Measurements from ENCODE around the gene GJC1. TPM values are rescaled to one million over a fixed set of nuclear protein-coding genes. Genes with fewer than 3 reads are reported as not detected.

The GJC1 gene
- total and polyA plus RNA-seq, 11 donors: 14.2 to 60.8 (median 24.9) TPM

DNA sequence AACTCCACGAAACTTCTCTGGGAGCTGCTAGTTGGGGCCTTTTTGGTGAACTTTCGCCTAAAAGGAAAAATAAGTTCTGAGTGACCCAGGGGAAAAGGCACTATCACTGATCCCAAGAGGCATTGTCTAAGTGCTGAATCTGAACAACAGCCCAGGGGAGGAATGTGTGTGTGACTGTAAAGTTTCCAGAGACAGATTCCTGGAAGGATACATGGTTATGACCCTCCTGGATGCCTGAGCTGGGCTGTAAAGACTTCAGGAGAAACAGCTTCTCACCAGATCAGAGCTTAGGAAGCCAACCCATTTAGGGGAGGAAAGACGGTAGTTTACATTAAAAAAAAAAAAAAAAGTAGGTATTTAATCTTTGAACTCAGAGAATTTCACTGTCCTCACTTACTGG, 37.8 kb upstream of the GJC1 start:
- 52 to 67% (median 60%) methylated on average over 3 of the region's 3 CpGs for WGBS, 4 donors
- TF ChIP-seq POLR2A (IDR thresholded peaks at IDR 0.05): no peak
- TF ChIP-seq, protein P1, sequence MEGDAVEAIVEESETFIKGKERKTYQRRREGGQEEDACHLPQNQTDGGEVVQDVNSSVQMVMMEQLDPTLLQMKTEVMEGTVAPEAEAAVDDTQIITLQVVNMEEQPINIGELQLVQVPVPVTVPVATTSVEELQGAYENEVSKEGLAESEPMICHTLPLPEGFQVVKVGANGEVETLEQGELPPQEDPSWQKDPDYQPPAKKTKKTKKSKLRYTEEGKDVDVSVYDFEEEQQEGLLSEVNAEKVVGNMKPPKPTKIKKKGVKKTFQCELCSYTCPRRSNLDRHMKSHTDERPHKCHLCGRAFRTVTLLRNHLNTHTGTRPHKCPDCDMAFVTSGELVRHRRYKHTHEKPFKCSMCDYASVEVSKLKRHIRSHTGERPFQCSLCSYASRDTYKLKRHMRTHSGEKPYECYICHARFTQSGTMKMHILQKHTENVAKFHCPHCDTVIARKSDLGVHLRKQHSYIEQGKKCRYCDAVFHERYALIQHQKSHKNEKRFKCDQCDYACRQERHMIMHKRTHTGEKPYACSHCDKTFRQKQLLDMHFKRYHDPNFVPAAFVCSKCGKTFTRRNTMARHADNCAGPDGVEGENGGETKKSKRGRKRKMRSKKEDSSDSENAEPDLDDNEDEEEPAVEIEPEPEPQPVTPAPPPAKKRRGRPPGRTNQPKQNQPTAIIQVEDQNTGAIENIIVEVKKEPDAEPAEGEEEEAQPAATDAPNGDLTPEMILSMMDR (IDR thresholded peaks at IDR 0.05): no peak
- Histone ChIP-seq H3K36me3 (peaks cover 3 to 100% (median 94%) of the 10 kb centered on the region in 9 donors), H3K27ac (peak overlapping the region in 3 of 12 donors; percentile 6 to 78 (median 12)), H3K9me3 (no peaks in the 10 kb centered on the region), H3K4me3 (no peak overlapping the region), H3K27me3 (no peaks in the 10 kb centered on the region), H3K4me1 (peaks cover 0 to 28% (median 0%) of the 10 kb centered on the region in 12 donors)
- DNase-seq (no peak), ATAC-seq (no peak)
- intact Hi-C loops (cut with DNase I): loop anchor here in 2 of 10 donors (5.0 kb wide), 2 partner anchors 36 to 41 kb away; partner anchors contain the start of gene GJC1 (in 1 of the 2)

DNA sequence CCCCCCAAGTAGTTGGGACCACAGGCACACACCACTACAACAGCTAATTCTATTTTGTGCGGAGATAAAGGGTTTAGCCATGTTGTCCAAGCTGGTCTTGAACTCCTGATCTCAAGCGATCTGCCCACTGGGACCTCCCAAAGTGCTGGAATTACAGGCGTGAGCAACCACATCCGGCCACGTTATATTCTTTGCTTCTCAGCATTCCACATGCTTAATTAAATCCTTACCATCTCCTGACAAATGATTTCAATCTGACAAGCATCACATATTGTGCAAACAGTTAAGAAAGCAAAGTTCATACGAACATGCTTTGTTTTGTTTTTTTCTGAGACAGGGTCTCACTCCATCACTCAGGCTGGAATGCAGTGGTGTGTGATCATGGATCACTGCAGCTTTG, 35.8 kb upstream of the GJC1 start:
- Histone ChIP-seq H3K4me3 (no peak overlapping the region), H3K4me1 (peaks cover 0 to 15% (median 0%) of the 10 kb centered on the region in 12 donors), H3K9me3 (no peaks in the 10 kb centered on the region), H3K27me3 (no peaks in the 10 kb centered on the region), H3K36me3 (peaks cover 3 to 100% (median 94%) of the 10 kb centered on the region in 9 donors), H3K27ac (peak overlapping the region in 1 of 12 donors; percentile 78)
- DNase-seq (no peak), ATAC-seq (no peak)
- 89 to 92% (median 90%) methylated on average over 6 of the region's 6 CpGs for whole genome bisulfite sequencing, 4 donors
- intact Hi-C loops (cut with DNase I): loop anchor here (1.0 to 5.0 kb wide), 7 partner anchors 34 to 91 kb away; partner anchors contain the start of gene GJC1 (in 2 of the 10)
- TF ChIP-seq POLR2A (IDR thresholded peaks at IDR 0.05): no peak
- TF ChIP-seq, protein P1 (IDR thresholded peaks at IDR 0.05): no peak

DNA sequence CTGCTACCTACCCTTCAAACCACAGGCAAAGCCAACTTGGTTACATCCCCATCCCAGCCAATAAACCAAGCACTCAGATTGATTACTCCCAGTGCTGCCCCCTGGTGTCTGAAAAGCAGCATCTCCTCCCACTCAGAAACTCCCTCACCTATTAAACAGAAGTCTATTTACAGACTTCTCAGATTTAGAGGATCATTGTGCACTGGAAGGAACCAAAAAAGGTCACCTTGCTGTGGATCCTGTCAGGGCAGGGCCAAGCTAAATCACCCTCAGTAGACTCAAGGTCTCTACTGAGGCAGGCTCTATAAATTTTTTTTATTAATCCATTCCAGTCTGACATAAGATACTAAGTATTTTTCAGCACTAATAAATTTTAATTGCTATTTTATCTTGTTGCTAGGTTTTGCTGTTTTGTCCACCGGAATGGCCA, 35.2 kb upstream of the GJC1 start:
- TF ChIP-seq, protein P1 (IDR thresholded peaks at IDR 0.05): peak; percentile 72 to 95 (median 86)
- TF ChIP-seq POLR2A (IDR thresholded peaks at IDR 0.05): no peak
- Histone ChIP-seq H3K27me3 (no peaks in the 10 kb centered on the region), H3K27ac (peak overlapping the region in 2 of 12 donors; percentile 41 to 78), H3K9me3 (no peaks in the 10 kb centered on the region), H3K36me3 (peaks cover 3 to 100% (median 94%) of the 10 kb centered on the region in 9 donors), H3K4me1 (peaks cover 0 to 15% (median 0%) of the 10 kb centered on the region in 12 donors), H3K4me3 (no peak overlapping the region)
- WGBS, 4 donors: 53 to 71% (median 65%) methylated on average over 1 of the region's 1 CpG
- intact Hi-C loops (cut with DNase I): loop anchor here (1.0 to 5.0 kb wide), 7 partner anchors 33 to 90 kb away; partner anchors contain the start of gene GJC1 (in 2 of the 10)
- ATAC-seq: peak; percentile 55 to 80 (median 75)
- DNase-seq: peak in 4 of 5 donors; percentile 63 to 72 (median 64)

DNA sequence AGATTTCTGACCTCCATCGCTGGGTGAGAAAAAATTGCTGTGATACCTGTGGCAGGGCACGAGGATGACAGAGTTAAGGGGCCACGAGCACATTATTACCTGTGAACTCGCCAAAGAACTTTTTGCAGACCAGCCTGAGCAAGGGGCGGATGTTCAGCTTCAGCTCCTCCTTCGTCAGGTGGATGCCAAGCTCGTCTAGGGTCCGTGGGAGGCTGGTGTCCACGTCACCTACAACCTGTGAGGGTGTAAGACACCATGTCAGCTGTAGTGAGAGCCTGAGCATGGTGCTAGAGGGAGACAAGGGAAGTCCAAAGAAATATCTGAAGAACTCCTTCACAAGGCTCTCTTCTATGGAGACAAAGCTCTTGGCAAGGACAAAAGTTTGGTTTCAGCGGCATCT, 34.7 kb upstream of the GJC1 start:
- WGBS, 4 donors: 61 to 68% (median 65%) methylated on average over 10 of the region's 10 CpGs
- H3K4me3 ChIP-seq: no peak overlapping the region
- H3K27ac ChIP-seq: peak overlapping the region in 1 of 12 donors; percentile 78
- intact Hi-C loops (cut with DNase I): loop anchor here (1.0 to 5.0 kb wide), 7 partner anchors 33 to 90 kb away; partner anchors contain the start of gene GJC1 (in 2 of the 10)
- ATAC-seq: peak in 3 of 4 donors; percentile 8 to 38 (median 21)
- DNase-seq: no peak
- H3K27me3 ChIP-seq: no peaks in the 10 kb centered on the region
- H3K4me1 ChIP-seq: peaks cover 0 to 15% (median 0%) of the 10 kb centered on the region in 12 donors
- H3K9me3 ChIP-seq: no peaks in the 10 kb centered on the region
- peaks cover 3 to 100% (median 94%) of the 10 kb centered on the region in 9 donors for H3K36me3 ChIP-seq
- TF ChIP-seq POLR2A (IDR thresholded peaks at IDR 0.05): no peak
- TF ChIP-seq, protein P1 (IDR thresholded peaks at IDR 0.05): no peak
